ENCODE measurements around the gene AMN.

DNA sequence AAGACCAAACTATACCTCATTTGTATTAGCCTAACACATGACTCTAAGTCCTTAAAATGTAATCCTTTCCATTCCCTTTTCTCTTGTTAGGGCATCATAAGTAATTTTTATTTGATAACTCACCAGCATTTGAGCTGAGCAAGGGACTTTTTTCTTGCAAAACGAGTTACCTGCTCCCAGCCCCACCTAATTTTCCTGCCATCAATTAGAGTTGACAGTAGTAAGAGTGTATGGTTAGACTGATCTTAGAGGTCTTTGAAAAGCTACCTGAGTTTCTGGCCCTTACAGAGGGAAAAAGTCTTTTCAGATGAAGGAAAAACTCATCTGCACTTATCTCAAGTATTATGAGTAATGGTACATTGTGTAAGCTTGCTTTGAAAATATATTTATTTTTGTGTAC, 33.7 kb upstream of the AMN start:
- TF ChIP-seq POLR2A (IDR thresholded peaks at IDR 0.05) (no peak), EP300 (IDR thresholded peaks at IDR 0.05) (no peak)
- TF ChIP-seq, protein P1, sequence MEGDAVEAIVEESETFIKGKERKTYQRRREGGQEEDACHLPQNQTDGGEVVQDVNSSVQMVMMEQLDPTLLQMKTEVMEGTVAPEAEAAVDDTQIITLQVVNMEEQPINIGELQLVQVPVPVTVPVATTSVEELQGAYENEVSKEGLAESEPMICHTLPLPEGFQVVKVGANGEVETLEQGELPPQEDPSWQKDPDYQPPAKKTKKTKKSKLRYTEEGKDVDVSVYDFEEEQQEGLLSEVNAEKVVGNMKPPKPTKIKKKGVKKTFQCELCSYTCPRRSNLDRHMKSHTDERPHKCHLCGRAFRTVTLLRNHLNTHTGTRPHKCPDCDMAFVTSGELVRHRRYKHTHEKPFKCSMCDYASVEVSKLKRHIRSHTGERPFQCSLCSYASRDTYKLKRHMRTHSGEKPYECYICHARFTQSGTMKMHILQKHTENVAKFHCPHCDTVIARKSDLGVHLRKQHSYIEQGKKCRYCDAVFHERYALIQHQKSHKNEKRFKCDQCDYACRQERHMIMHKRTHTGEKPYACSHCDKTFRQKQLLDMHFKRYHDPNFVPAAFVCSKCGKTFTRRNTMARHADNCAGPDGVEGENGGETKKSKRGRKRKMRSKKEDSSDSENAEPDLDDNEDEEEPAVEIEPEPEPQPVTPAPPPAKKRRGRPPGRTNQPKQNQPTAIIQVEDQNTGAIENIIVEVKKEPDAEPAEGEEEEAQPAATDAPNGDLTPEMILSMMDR (IDR thresholded peaks at IDR 0.05) = no peak
